Measurements from ENCODE around the gene CDR2L.

CDR2L gene

GRCh38 chr17:75049706-75050105 lies 62.3 kb downstream of the CDR2L start:
- H3K27ac Mint-ChIP-seq, result no peak overlapping the region

GRCh38 chr17:75051941-75052340 lies 64.5 kb downstream of the CDR2L start:
- H3K9me3 Mint-ChIP-seq, result no peaks in the 10 kb centered on the region
- no peak for ATAC-seq
- H3K36me3 Mint-ChIP-seq, result peaks cover 32% of the 10 kb centered on the region
- no peak overlapping the region for H3K4me3 Mint-ChIP-seq
- H3K27me3 Mint-ChIP-seq, result no peaks in the 10 kb centered on the region
- H3K4me1 Mint-ChIP-seq, result peaks cover 19% of the 10 kb centered on the region
- H3K27ac Mint-ChIP-seq, result no peak overlapping the region

More at GRCh38 chr17:75049706-75050105, 62.3 kb downstream of the CDR2L start:
- H3K9me3 Mint-ChIP-seq, result no peaks in the 10 kb centered on the region
- no peak for ATAC-seq
- peaks cover 35% of the 10 kb centered on the region for H3K4me1 Mint-ChIP-seq
- H3K4me3 Mint-ChIP-seq, result no peak overlapping the region
- H3K36me3 Mint-ChIP-seq, result peaks cover 31% of the 10 kb centered on the region
- no peaks in the 10 kb centered on the region for H3K27me3 Mint-ChIP-seq

All from stimulated activated memory B cell treated with anti-CD40 and anti-IgM and Interleukin-4, amounts not matched to agents 10 μg/mL and 1 μg/mL and 100 μg/mL, for 72 hours (primary cell).